ENCODE data around the gene SNX1. TPM values are rescaled to one million over a fixed set of nuclear protein-coding genes. Genes with fewer than 3 reads are reported as not detected.
"Not testable (repeated sequence)": the region's sequence is repeated elsewhere in the genome, so short reads cannot be mapped to it uniquely, and the experiment has no call there.

Gene SNX1
- total RNA-seq, 1 donor = 55.0 TPM

GRCh38 chr15:64051407-64052259, 44.1 kb upstream of the SNX1 start:
- DNase-seq (ENCODE audit: low read depth) = no peak
- H3K4me3 ChIP-seq (ENCODE audit: low read depth, low read length) = no peak overlapping the region
- no peak for TF ChIP-seq CTCF (IDR thresholded peaks at IDR 0.05; ENCODE audit: insufficient read depth, low read length)

- TF ChIP-seq CTCF (IDR thresholded peaks at IDR 0.05; ENCODE audit: insufficient read depth, low read length) = no peak
- H3K4me3 ChIP-seq (ENCODE audit: low read depth, low read length) = no peak overlapping the region
- DNase-seq (ENCODE audit: low read depth) = no peak
Observed at GRCh38 chr15:64052925-64053491, 42.8 kb upstream of the SNX1 start.

- DNase-seq (ENCODE audit: low read depth); H3K4me3 ChIP-seq (ENCODE audit: low read depth, low read length): not testable (repeated sequence)
Observed at GRCh38 chr15:64053674-64054073, 42.1 kb upstream of the SNX1 start.

- no peak overlapping the region for H3K4me3 ChIP-seq (ENCODE audit: low read depth, low read length)
- TF ChIP-seq CTCF (IDR thresholded peaks at IDR 0.05; ENCODE audit: insufficient read depth, low read length) = no peak
- DNase-seq (ENCODE audit: low read depth) = no peak
Observed at GRCh38 chr15:64058279-64058678, 37.5 kb upstream of the SNX1 start.

GRCh38 chr15:64059104-64059503, 36.7 kb upstream of the SNX1 start:
- H3K4me3 ChIP-seq (ENCODE audit: low read depth, low read length); DNase-seq (ENCODE audit: low read depth): not testable (repeated sequence)

- no peak for DNase-seq (ENCODE audit: low read depth)
- TF ChIP-seq CTCF (IDR thresholded peaks at IDR 0.05; ENCODE audit: insufficient read depth, low read length) = no peak
- H3K4me3 ChIP-seq (ENCODE audit: low read depth, low read length) = no peak overlapping the region
Observed at GRCh38 chr15:64060716-64061115, 35.1 kb upstream of the SNX1 start.

GRCh38 chr15:64066451-64066850, 29.3 kb upstream of the SNX1 start:
- H3K4me3 ChIP-seq (ENCODE audit: low read depth, low read length) = no peak overlapping the region
- no peak for DNase-seq (ENCODE audit: low read depth)
- no peak for TF ChIP-seq CTCF (IDR thresholded peaks at IDR 0.05; ENCODE audit: insufficient read depth, low read length)
